ENCODE results near the gene ARHGEF28. TPM values are rescaled to one million over a fixed set of nuclear protein-coding genes. Genes with fewer than 3 reads are reported as not detected.

Gene ARHGEF28
- total RNA-seq, 1 experiment from 2014 or later, result 0.57 TPM

GRCh38 chr5:73857446-73857845 lies 231.4 kb downstream of the ARHGEF28 start:
- no peak overlapping the region for H2BK15ac ChIP-seq (ENCODE audit: low read depth, low read length)
- no peak overlapping the region for H2AK5ac ChIP-seq (ENCODE audit: insufficient read length, low read length)
- DNase-seq, result no peak
- no peak overlapping the region for H2BK5ac ChIP-seq (ENCODE audit: insufficient read length, low read length)
- Mint-ChIP-seq H3K4me3 (no peak overlapping the region), H3K36me3 (ENCODE audit: insufficient read depth in 1 of 3, low read depth in 3 of 3) (no peaks in the 10 kb centered on the region), H3K27ac (no peak overlapping the region), H3K9me3 (no peaks in the 10 kb centered on the region), H3K4me1 (peaks cover 8% of the 10 kb centered on the region in 2 experiments), H3K27me3 (ENCODE audit: low read depth) (no peaks in the 10 kb centered on the region)
- no peak for TF ChIP-seq CTCF (conservative IDR thresholded peaks at IDR 0.05)
- no peak overlapping the region for H4K8ac ChIP-seq (replicated peaks; ENCODE audit: insufficient read length, low read depth, low read length)
- H2AFZ ChIP-seq (ENCODE audit: low read length), result no peak overlapping the region
- H3K79me1 ChIP-seq (ENCODE audit: insufficient read depth, low read depth, low read length, poor library complexity, severe bottlenecking), result no peaks in the 10 kb centered on the region
- no peaks in the 10 kb centered on the region for H3K27me3 ChIP-seq (ENCODE audit: insufficient read depth, low read length)
- no peak overlapping the region for H3K14ac ChIP-seq (ENCODE audit: insufficient read depth, low read length)
- H3K9ac ChIP-seq (ENCODE audit: extremely low read depth, insufficient read length, low read length), result no peak overlapping the region
- H3K23ac ChIP-seq (ENCODE audit: insufficient read length, low read depth, low read length), result no peak overlapping the region
- H2BK12ac ChIP-seq (ENCODE audit: insufficient read length, low read depth, low read length), result no peak overlapping the region
- H3K56ac ChIP-seq (ENCODE audit: insufficient read length, low read depth, low read length), result no peak overlapping the region
- no peaks in the 10 kb centered on the region for H4K20me1 ChIP-seq (ENCODE audit: control insufficient read depth, insufficient read depth, insufficient read length)
- H3K18ac ChIP-seq (ENCODE audit: insufficient read length, low read depth, low read length), result no peak overlapping the region
- H3T11ph ChIP-seq (ENCODE audit: low read length), result no peak overlapping the region
- H4K91ac ChIP-seq (ENCODE audit: insufficient read length, low read depth, low read length), result no peak overlapping the region
- H3K9me3 ChIP-seq (ENCODE audit: control insufficient read depth, low read depth, low read length), result no peaks in the 10 kb centered on the region
- no peaks in the 10 kb centered on the region for H3K4me1 ChIP-seq (ENCODE audit: insufficient read depth, low read length)
- WGBS (ENCODE audit: extremely low coverage, insufficient read length, low lambda C conversion rate), result no CpG with 5 or more reads among the region's 3 CpGs
- H3K4ac ChIP-seq (ENCODE audit: low read depth, low read length), result no peak overlapping the region
- no peak overlapping the region for H2BK20ac ChIP-seq (ENCODE audit: low read depth, low read length, poor library complexity, severe bottlenecking)
- H3K23me2 ChIP-seq (ENCODE audit: insufficient read length, low read depth, low read length, poor library complexity, severe bottlenecking), result no peaks in the 10 kb centered on the region
- no peak overlapping the region for H4K5ac ChIP-seq (ENCODE audit: insufficient read length, low read depth, low read length)
- H3K4me2 ChIP-seq (ENCODE audit: insufficient read depth, insufficient read length, low read length), result no peak overlapping the region
- no peaks in the 10 kb centered on the region for H3K79me2 ChIP-seq (ENCODE audit: insufficient read depth, low read length)
- no peak overlapping the region for H2BK120ac ChIP-seq (ENCODE audit: low read depth, low read length, poor library complexity, severe bottlenecking)
- H3K27ac ChIP-seq (ENCODE audit: insufficient read length, low read depth, low read length), result no peak overlapping the region
